ENCODE results near the gene TBL1X. TPM values are rescaled to one million over a fixed set of nuclear protein-coding genes. Genes with fewer than 3 reads are reported as not detected.
"Not testable (repeated sequence)": the region's sequence is repeated elsewhere in the genome, so short reads cannot be mapped to it uniquely, and the experiment has no call there.

Gene TBL1X
- total and polyA plus RNA-seq, 2 of the 4 experiments (the other 2 are of a cell fraction) = 16.2 to 20.8 TPM

GRCh38 chrX:9435086-9435485 lies 29.8 kb upstream of the TBL1X start:
- H3K56ac ChIP-seq (ENCODE audit: extremely low read depth, insufficient read depth, low read length); H3K4me2 ChIP-seq (ENCODE audit: low read depth, low read length); H2AFZ ChIP-seq (replicated peaks; ENCODE audit: low read length, poor library complexity); in situ Hi-C loops (cut with MboI; ENCODE audit: low sequenced_read_pairs); H4K5ac ChIP-seq (ENCODE audit: low read depth, low read length); intact Hi-C loops (cut with micrococcal nuclease); H2BK5ac ChIP-seq (ENCODE audit: low read depth, low read length, poor library complexity, severe bottlenecking); CTCF ChIA-PET; H3K4me3 ChIP-seq (ENCODE audit: insufficient read depth, low read depth, low read length); H2BK15ac ChIP-seq (ENCODE audit: low read depth, low read length); H2BK20ac ChIP-seq (ENCODE audit: low read depth, low read length); H4K8ac ChIP-seq (ENCODE audit: low read depth in 2 of 2, low read length in 2 of 2); BruUV-seq (replicated peaks); H3K18ac ChIP-seq (ENCODE audit: low read depth, low read length); dilution Hi-C loops (cut with HindIII; ENCODE audit: low sequenced_read_pairs, unreplicated experiment); H3K27me3 ChIP-seq (ENCODE audit: control insufficient read depth, insufficient read depth, low read length); H2AK5ac ChIP-seq (ENCODE audit: low read depth, low read length); H3K9ac ChIP-seq (ENCODE audit: low read depth, low read length); H3K36me3 ChIP-seq (ENCODE audit: control insufficient read depth, insufficient read depth, low read length); H3K27ac ChIP-seq (ENCODE audit: insufficient read depth, low read length); H3K9me3 ChIP-seq (ENCODE audit: control insufficient read depth, insufficient read depth, low read length); H3K4me1 ChIP-seq (ENCODE audit: control insufficient read depth, insufficient read depth, low read length); H3K79me1 ChIP-seq (ENCODE audit: low read depth in 1 of 2, low read length in 2 of 2); ATAC-seq (ENCODE audit: low read depth); H3K14ac ChIP-seq (replicated peaks; ENCODE audit: low read depth, low read length); H4K20me1 ChIP-seq (ENCODE audit: insufficient read depth, low read length); H4K91ac ChIP-seq (ENCODE audit: insufficient read depth, low read depth, low read length); POLR2A ChIA-PET (ENCODE audit: unreplicated experiment); H3K9me1 ChIP-seq (ENCODE audit: insufficient read depth, low read length); H3K23ac ChIP-seq (ENCODE audit: low read depth, low read length); H2AK9ac ChIP-seq (replicated peaks; ENCODE audit: low read depth, low read length, poor library complexity); H3K4ac ChIP-seq (ENCODE audit: low read depth, low read length); H2BK120ac ChIP-seq (ENCODE audit: low read depth, low read length): not testable (repeated sequence)
- WGBS, 2 experiments (ENCODE audit: extremely low coverage in 2 of 2, insufficient read length in 1 of 2) = no CpG with 5 or more reads among the region's 2 CpGs
- DNase-seq = peak; percentile 17

Measured in IMR-90 (cell line).